GM13976 (cell line): ENCODE measurements around the gene SECISBP2.
"Not testable (repeated sequence)": the region's sequence is repeated elsewhere in the genome, so short reads cannot be mapped to it uniquely, and the experiment has no call there.

ENCODE experiments used
- DNase-seq: peaks from one replicate; pipeline ENCODE4 v3.0.0; 2012; ENCODE audit warnings: low spot score
- CTCF ChIP-seq: IDR thresholded peaks from 2 replicates; pipeline ENCODE4 v1.5.1; 2012; ENCODE audit warnings: borderline replicate concordance, mild to moderate bottlenecking; ENCODE audit not compliant: insufficient read depth; ENCODE audit errors: extremely low read depth, missing control alignments, control extremely low read depth
- in situ Hi-C: fragments of 300-500 bp; cut with MboI; formaldehyde crosslinking; loops from one replicate; pipeline ENCODE4 v1.12.0; 2022; ENCODE audit warnings: low sequenced_read_pairs, mixed read lengths, inconsistent platforms; ENCODE audit not compliant: unreplicated experiment

SECISBP2 gene

GRCh38 chr9:89318123-89319014, at the start of gene SECISBP2:
TSS of gene SECISBP2 (plus strand) at chr9:89318500. CDS start at chr9:89318577, 77 bp downstream.
- peak; percentile 45 for TF ChIP-seq CTCF
- in situ Hi-C loops: no loop called here
- peak; percentile 90 for DNase-seq

- in situ Hi-C loops: loop anchor here (10.0 kb wide), 1 partner anchor 79 kb away; no protein-coding TSS in a partner anchor
- TF ChIP-seq CTCF: no peak
Observed at GRCh38 chr9:89273528-89274279, 44.6 kb upstream of the SECISBP2 start.

GRCh38 chr9:89274838-89275237, 43.5 kb upstream of the SECISBP2 start:
- in situ Hi-C loops: loop anchor here (10.0 kb wide), 1 partner anchor 80 kb away; no protein-coding TSS in a partner anchor
- no peak for TF ChIP-seq CTCF
- DNase-seq: no peak

More at GRCh38 chr9:89273528-89274279, 44.6 kb upstream of the SECISBP2 start:
- no peak for DNase-seq

- in situ Hi-C loops: loop anchor here (10.0 kb wide), 1 partner anchor 81 kb away; no protein-coding TSS in a partner anchor
- not testable (repeated sequence) for DNase-seq
Observed at GRCh38 chr9:89276040-89276439, 42.3 kb upstream of the SECISBP2 start.

GRCh38 chr9:89277043-89277442, 41.3 kb upstream of the SECISBP2 start:
- in situ Hi-C loops: loop anchor here (10.0 kb wide), 1 partner anchor 82 kb away; no protein-coding TSS in a partner anchor
- DNase-seq: no peak
- TF ChIP-seq CTCF: no peak

- no peak for TF ChIP-seq CTCF
- in situ Hi-C loops: loop anchor here (10.0 kb wide), 1 partner anchor 83 kb away; no protein-coding TSS in a partner anchor
- no peak for DNase-seq
Observed at GRCh38 chr9:89277454-89277853, 40.8 kb upstream of the SECISBP2 start.
